ENCODE results near the gene TRIM24. TPM values are rescaled to one million over a fixed set of nuclear protein-coding genes. Genes with fewer than 3 reads are reported as not detected.
A peak's percentile ranks its signal among the peaks of the same experiment; 100 is the strongest.

TRIM24 gene
- total RNA-seq, 1 donor from 2014 or later: 116 TPM

GRCh38 chr7:138515001-138515528 lies 55.0 kb downstream of the TRIM24 start:
- Histone ChIP-seq H3K27ac (peak overlapping the region; percentile 57), H2AFZ (replicated peaks) (no peak overlapping the region), H3K4me1 (no peaks in the 10 kb centered on the region), H3F3A (ENCODE audit: low read depth) (peaks cover 53% of the 10 kb centered on the region), H3K9me3 (ENCODE audit: low read depth) (no peaks in the 10 kb centered on the region), H3K79me2 (ENCODE audit: low read depth) (peaks cover 100% of the 10 kb centered on the region), H3K4me3 (no peak overlapping the region), H3K36me3 (peaks cover 53% of the 10 kb centered on the region), H3K4me2 (no peak overlapping the region), H4K20me1 (ENCODE audit: low read depth) (peaks cover 6% of the 10 kb centered on the region), H3K9ac (no peak overlapping the region), H3K27me3 (no peaks in the 10 kb centered on the region)
- DNase-seq (ENCODE audit: low spot score): no peak
- Mint-ChIP-seq H3K9me3 (peaks cover 43% of the 10 kb centered on the region), H3K4me3 (no peak overlapping the region), H3K27ac (no peak overlapping the region), H3K4me1 (no peaks in the 10 kb centered on the region), H3K27me3 (ENCODE audit: insufficient read depth, low read depth) (peaks cover 3% of the 10 kb centered on the region), H3K36me3 (peaks cover 85% of the 10 kb centered on the region)
- TF ChIP-seq CTCF (IDR thresholded peaks at IDR 0.05): no peak
- TF ChIP-seq EZH2phosphoT487 (IDR thresholded peaks at IDR 0.05): no peak
- TF ChIP-seq EZH2 (IDR thresholded peaks at IDR 0.05): no peak

GRCh38 chr7:138519061-138519798 lies 59.2 kb downstream of the TRIM24 start:
- H3K79me2 ChIP-seq (ENCODE audit: low read depth): peaks cover 98% of the 10 kb centered on the region
- H2AFZ ChIP-seq (replicated peaks): no peak overlapping the region
- no peak for DNase-seq (ENCODE audit: low spot score)
- no peak overlapping the region for H3K9ac ChIP-seq
- peaks cover 6% of the 10 kb centered on the region for H3K9me3 ChIP-seq (ENCODE audit: low read depth)
- Mint-ChIP-seq H3K4me3 (no peak overlapping the region), H3K27ac (no peak overlapping the region), H3K4me1 (no peaks in the 10 kb centered on the region), H3K9me3 (peaks cover 17% of the 10 kb centered on the region), H3K27me3 (ENCODE audit: insufficient read depth, low read depth) (no peaks in the 10 kb centered on the region), H3K36me3 (peaks cover 78% of the 10 kb centered on the region)
- H3K27me3 ChIP-seq: no peaks in the 10 kb centered on the region
- peak overlapping the region; percentile 27 for H3K27ac ChIP-seq
- peaks cover 69% of the 10 kb centered on the region for H3F3A ChIP-seq (ENCODE audit: low read depth)
- H3K4me2 ChIP-seq: no peak overlapping the region
- no peak overlapping the region for H3K4me3 ChIP-seq
- H3K36me3 ChIP-seq: peaks cover 72% of the 10 kb centered on the region
- H4K20me1 ChIP-seq (ENCODE audit: low read depth): no peaks in the 10 kb centered on the region
- no peaks in the 10 kb centered on the region for H3K4me1 ChIP-seq
- TF ChIP-seq EZH2phosphoT487 (IDR thresholded peaks at IDR 0.05): no peak
- no peak for TF ChIP-seq EZH2 (IDR thresholded peaks at IDR 0.05)
- no peak for TF ChIP-seq CTCF (IDR thresholded peaks at IDR 0.05)

GRCh38 chr7:138520742-138521141 lies 60.7 kb downstream of the TRIM24 start:
- peaks cover 73% of the 10 kb centered on the region for H3K36me3 ChIP-seq
- TF ChIP-seq CTCF (IDR thresholded peaks at IDR 0.05): no peak
- no peak for TF ChIP-seq EZH2 (IDR thresholded peaks at IDR 0.05)
- TF ChIP-seq EZH2phosphoT487 (IDR thresholded peaks at IDR 0.05): no peak
- no peak for DNase-seq (ENCODE audit: low spot score)
- peaks cover 10% of the 10 kb centered on the region for H3K9me3 ChIP-seq (ENCODE audit: low read depth)
- H3K4me1 ChIP-seq: no peaks in the 10 kb centered on the region
- peaks cover 98% of the 10 kb centered on the region for H3K79me2 ChIP-seq (ENCODE audit: low read depth)
- H3K27ac Mint-ChIP-seq: no peak overlapping the region
- no peak overlapping the region for H3K4me2 ChIP-seq
- H3K9me3 Mint-ChIP-seq: peaks cover 15% of the 10 kb centered on the region
- no peaks in the 10 kb centered on the region for H4K20me1 ChIP-seq (ENCODE audit: low read depth)
- peaks cover 70% of the 10 kb centered on the region for H3K36me3 Mint-ChIP-seq
- H3K27me3 ChIP-seq: no peaks in the 10 kb centered on the region
- H3K9ac ChIP-seq: no peak overlapping the region
- no peak overlapping the region for H3K27ac ChIP-seq
- no peak overlapping the region for H3K4me3 ChIP-seq
- H3K4me3 Mint-ChIP-seq: no peak overlapping the region
- no peaks in the 10 kb centered on the region for H3K27me3 Mint-ChIP-seq (ENCODE audit: insufficient read depth, low read depth)
- H3K4me1 Mint-ChIP-seq: no peaks in the 10 kb centered on the region
- no peak overlapping the region for H2AFZ ChIP-seq (replicated peaks)
- peaks cover 70% of the 10 kb centered on the region for H3F3A ChIP-seq (ENCODE audit: low read depth)

All from neural progenitor cell (in vitro differentiated cells).